K562 (cell line): ENCODE data around the gene KAT7. TPM values are rescaled to one million over a fixed set of nuclear protein-coding genes. Genes with fewer than 3 reads are reported as not detected.

Experiments used
- BMI1 ChIP-seq: fragments of 150-350 bp; IDR thresholded peaks from 2 replicates; pipeline ENCODE4 v1.6.1; 2014; ENCODE audit warnings: low read length
- CBX3 ChIP-seq, 2 experiments: IDR thresholded peaks; 1 replicate in 1 of 2; 2 replicates in 1 of 2; pipeline ENCODE4 v1.6.1; 2012; ENCODE audit warnings: inconsistent platforms in 2 of 2, low read length in 2 of 2, borderline replicate concordance in 1 of 2, control low read depth in 1 of 2
- CREB3 ChIP-seq: fragments of 450-650 bp; conservative IDR thresholded peaks from 2 replicates; pipeline ENCODE4 v1.6.1; 2016; ENCODE audit warnings: missing genetic modification characterization, low read depth, mild to moderate bottlenecking, missing compliant biosample characterization, moderate library complexity
- ELF2 ChIP-seq: fragments of 250-450 bp; sonication (Bioruptor Pico); IDR thresholded peaks from 2 replicates; pipeline ENCODE4 v1.5.0; 2021; ENCODE audit warnings: mild to moderate bottlenecking
- GMEB1 ChIP-seq: fragments of 250-450 bp; sonication (Bioruptor Pico); IDR thresholded peaks from 2 replicates; pipeline ENCODE4 v1.4.0; 2020; ENCODE audit warnings: mild to moderate bottlenecking
- IRF2 ChIP-seq: sonication (generic); formaldehyde crosslinking; IDR thresholded peaks from 2 replicates; pipeline ENCODE4 v1.8.1; 2022; ENCODE audit warnings: mild to moderate bottlenecking, missing genetic modification reagents
- JUNB ChIP-seq: fragments of 450-650 bp; formaldehyde crosslinking; conservative IDR thresholded peaks from 2 replicates; pipeline ENCODE4 v1.4.0; 2020; ENCODE audit warnings: mild to moderate bottlenecking
- MCM7 ChIP-seq, 2 experiments: fragments of 450-650 bp; IDR thresholded peaks; 2 replicates each; pipeline ENCODE4 v1.6.1; 2016 to 2018
- NCOA1 ChIP-seq: fragments of 450-650 bp; IDR thresholded peaks from 2 replicates; pipeline ENCODE4 v1.6.1; 2016; ENCODE audit warnings: low read depth
- NEUROD1 ChIP-seq: fragments of 150-350 bp; IDR thresholded peaks from 2 replicates; pipeline ENCODE4 v1.6.1; 2014; ENCODE audit warnings: borderline replicate concordance, low read length, low read depth; ENCODE audit not compliant: partially characterized antibody
- PHTF2 ChIP-seq: fragments of 250-450 bp; sonication (Bioruptor Pico); IDR thresholded peaks from 2 replicates; pipeline ENCODE4 v1.5.0; 2021; ENCODE audit warnings: mild to moderate bottlenecking
- TBP ChIP-seq: optimal IDR thresholded peaks from 2 replicates; pipeline ENCODE3; 2011; ENCODE audit warnings: low read depth, low read length, improper control_type of control experiment
- TEAD2 ChIP-seq: fragments of 450-650 bp; IDR thresholded peaks from 2 replicates; pipeline ENCODE4 v1.6.1; 2016; ENCODE audit warnings: missing genetic modification characterization, control low read depth, missing compliant biosample characterization
- ZNF124 ChIP-seq: sonication (generic); formaldehyde crosslinking; IDR thresholded peaks from 2 replicates; pipeline ENCODE4 v1.8.1; 2022; ENCODE audit warnings: missing genetic modification reagents
- ZNF431 ChIP-seq: sonication (generic); formaldehyde crosslinking; IDR thresholded peaks from 2 replicates; pipeline ENCODE4 v1.8.0; 2022; ENCODE audit warnings: mild to moderate bottlenecking, missing genetic modification reagents
- ZNF449 ChIP-seq: fragments of 250-450 bp; sonication (Bioruptor Pico); IDR thresholded peaks from 2 replicates; pipeline ENCODE4 v1.8.0; 2022; ENCODE audit warnings: moderate library complexity, mild to moderate bottlenecking, inconsistent platforms
- ZNF609 ChIP-seq: sonication (generic); formaldehyde crosslinking; IDR thresholded peaks from 2 replicates; pipeline ENCODE4 v1.8.1; 2023; ENCODE audit warnings: missing genetic modification reagents, mild to moderate bottlenecking, borderline replicate concordance
- ZNF740 ChIP-seq, 3 experiments: fragments of 200-800 bp in 1 of 3; sonication (Bioruptor generic) in 1 of 3; sonication (generic) in 1 of 3; formaldehyde crosslinking in 1 of 3; IDR thresholded peaks; 2 replicates each; pipeline versions ENCODE4 v1.6.1 to v1.8.0; 2016 to 2022; ENCODE audit warnings: mild to moderate bottlenecking in 2 of 3, missing compliant biosample characterization in 2 of 3, missing genetic modification characterization in 2 of 3, missing genetic modification reagents in 1 of 3
- polyA plus RNA-seq, 8 experiments: library from polyadenylated mRNA; depleted of rRNA in 4 of 8; stranded (reverse) in 5 of 8; unstranded in 3 of 8; fragments of >200 nt; fragmentation: Nextera tagmentation in 2 of 8; fragmentation: Illumina TruSeq in 1 of 8; extraction: Ambion mirVana in 2 of 8; extraction: Trizol in 1 of 8; gene quantifications; 2 replicates each; pipeline versions ENCODE4 v1.2.1 to v1.2.3, GENCODE V29; 2011 to 2014; ENCODE audit warnings: inconsistent platforms in 1 of 8, missing spikeins in 1 of 8
- total RNA-seq, 7 experiments: library from RNA; depleted of rRNA in 6 of 7; stranded (reverse); fragments of >200 nt in 6 of 7; fragmentation: Illumina TruSeq in 2 of 7; extraction: Trizol in 2 of 7; gene quantifications; 2 replicates each; pipeline versions ENCODE4 v1.2.1 to v1.2.3, GENCODE V29; 2011 to 2021; ENCODE audit warnings: low replicate concordance in 1 of 7

KAT7 gene
- total and polyA plus RNA-seq, 9 of the 15 experiments (the other 6 are each of a cell fraction or from before 2014, with no cell fraction given): 10.8 to 57.3 (median 34.8) TPM

- 0 out of 3 replicates have a peak, but pooled peaks of 1 of the 2 experiments have one; percentile 20 for TF ChIP-seq CBX3 (IDR thresholded peaks at IDR 0.05; ENCODE audit: borderline replicate concordance in 1 of 2, low read length in 2 of 2)
- TF ChIP-seq BMI1: no peak
- no peak for TF ChIP-seq PHTF2 (CRISPR knock-in tag)
- no peak for TF ChIP-seq TEAD2 (tag)
- TF ChIP-seq ELF2 (CRISPR knock-in tag): no peak
- no peak for TF ChIP-seq ZNF449 (CRISPR knock-in tag)
- no peak for TF ChIP-seq ZNF124 (CRISPR knock-in tag)
- no peak for TF ChIP-seq CREB3 (tag)
- TF ChIP-seq NCOA1: peak; percentile 43; the same call in 1 of the 2 replicates
- TF ChIP-seq NEUROD1: no peak
- no peak for TF ChIP-seq MCM7 (IDR thresholded peaks at IDR 0.05)
- no peak for TF ChIP-seq ZNF431 (CRISPR knock-in tag)
- no peak for TF ChIP-seq ZNF609 (CRISPR knock-in tag)
- TF ChIP-seq TBP: no peak
- TF ChIP-seq JUNB (CRISPR knock-in tag): no peak
- TF ChIP-seq GMEB1: no peak
- TF ChIP-seq ZNF740 (CRISPR knock-in tag; IDR thresholded peaks at IDR 0.05): no peak
- 0 out of 4 replicates have a peak, but pooled peaks of 1 of the 2 experiments have one; percentile 23 for TF ChIP-seq ZNF740 (tag; IDR thresholded peaks at IDR 0.05)
- TF ChIP-seq IRF2 (CRISPR knock-in tag): no peak
Observed at GRCh38 chr17:49760932-49761558, 27.4 kb upstream of the KAT7 start (continued).
